Thoracic aorta (tissue), 2 donors: ENCODE measurements around the gene NOS1. TPM values are rescaled to one million over a fixed set of nuclear protein-coding genes. Genes with fewer than 3 reads are reported as not detected.
"Not testable (repeated sequence)": the region's sequence is repeated elsewhere in the genome, so short reads cannot be mapped to it uniquely, and the experiment has no call there.

Experiments
- ATAC-seq: fragments of 150-250 bp; one replicate; pipeline ENCODE4 v1.8.0; 2017; ENCODE audit warnings: low read depth; ENCODE audit not compliant: insufficient number of reproducible peaks, low FRiP score
- DNase-seq: peaks from one replicate; pipeline ENCODE4 v3.0.0-alpha.2; 2020; ENCODE audit warnings: low spot score
- H3K27ac ChIP-seq, 2 donors: fragments of 200-600 bp; sonication (generic); 1 replicate in 1 of 2; 2 replicates in 1 of 2; pipeline ENCODE4 v1.5.1; 2016; ENCODE audit warnings: mild to moderate bottlenecking in 2 of 2, moderate library complexity in 2 of 2
- H3K27me3 ChIP-seq: fragments of 200-600 bp; sonication (generic); replicated peaks from 2 replicates; pipeline ENCODE4 v1.6.0; 2016; ENCODE audit warnings: mild to moderate bottlenecking; ENCODE audit not compliant: insufficient read depth
- H3K36me3 ChIP-seq: fragments of 200-600 bp; sonication (generic); one replicate; pipeline ENCODE4 v1.5.1; 2016
- H3K4me1 ChIP-seq, 2 donors: fragments of 200-600 bp; sonication (generic); 1 replicate in 1 of 2; 2 replicates in 1 of 2; pipeline versions ENCODE4 v1.5.1 to v1.6.0; 2016; ENCODE audit warnings: low read depth in 2 of 2, mild to moderate bottlenecking in 1 of 2; ENCODE audit not compliant: control insufficient read depth in 1 of 2
- H3K4me3 ChIP-seq: fragments of 200-600 bp; sonication (generic); 2 replicates; pipeline ENCODE4 v1.5.1; 2016; ENCODE audit warnings: mild to moderate bottlenecking
- H3K9me3 ChIP-seq: fragments of 200-600 bp; sonication (generic); 2 replicates; pipeline ENCODE4 v1.5.1; 2016
- total RNA-seq, 2 donors: library from RNA; depleted of rRNA; stranded (reverse); fragments of >200 nt; gene quantifications; one replicate each; pipeline versions ENCODE4 v1.1.0 to v1.2.3, GENCODE V29; 2016
- TF ChIP-seq, protein P1 (sequence below): fragments of 200-600 bp; sonication (generic); IDR thresholded peaks from one replicate; pipeline ENCODE4 v1.5.1; 2019; ENCODE audit warnings: antibody characterized with exemption

The NOS1 gene
- total RNA-seq, 2 donors from 2014 or later: 0.07 to 0.14 TPM

GRCh38 chr12:117207675-117208074, 153.8 kb downstream of the NOS1 start:
- H3K4me3 ChIP-seq: no peak overlapping the region
- no peak overlapping the region for H3K27ac ChIP-seq
- H3K4me1 ChIP-seq: no peaks in the 10 kb centered on the region
- DNase-seq (no peak), ATAC-seq (no peak)
- H3K27me3 ChIP-seq: no peaks in the 10 kb centered on the region
- no peaks in the 10 kb centered on the region for H3K36me3 ChIP-seq
- TF ChIP-seq, protein P1, sequence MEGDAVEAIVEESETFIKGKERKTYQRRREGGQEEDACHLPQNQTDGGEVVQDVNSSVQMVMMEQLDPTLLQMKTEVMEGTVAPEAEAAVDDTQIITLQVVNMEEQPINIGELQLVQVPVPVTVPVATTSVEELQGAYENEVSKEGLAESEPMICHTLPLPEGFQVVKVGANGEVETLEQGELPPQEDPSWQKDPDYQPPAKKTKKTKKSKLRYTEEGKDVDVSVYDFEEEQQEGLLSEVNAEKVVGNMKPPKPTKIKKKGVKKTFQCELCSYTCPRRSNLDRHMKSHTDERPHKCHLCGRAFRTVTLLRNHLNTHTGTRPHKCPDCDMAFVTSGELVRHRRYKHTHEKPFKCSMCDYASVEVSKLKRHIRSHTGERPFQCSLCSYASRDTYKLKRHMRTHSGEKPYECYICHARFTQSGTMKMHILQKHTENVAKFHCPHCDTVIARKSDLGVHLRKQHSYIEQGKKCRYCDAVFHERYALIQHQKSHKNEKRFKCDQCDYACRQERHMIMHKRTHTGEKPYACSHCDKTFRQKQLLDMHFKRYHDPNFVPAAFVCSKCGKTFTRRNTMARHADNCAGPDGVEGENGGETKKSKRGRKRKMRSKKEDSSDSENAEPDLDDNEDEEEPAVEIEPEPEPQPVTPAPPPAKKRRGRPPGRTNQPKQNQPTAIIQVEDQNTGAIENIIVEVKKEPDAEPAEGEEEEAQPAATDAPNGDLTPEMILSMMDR: no peak
- H3K9me3 ChIP-seq: no peaks in the 10 kb centered on the region

DNA sequence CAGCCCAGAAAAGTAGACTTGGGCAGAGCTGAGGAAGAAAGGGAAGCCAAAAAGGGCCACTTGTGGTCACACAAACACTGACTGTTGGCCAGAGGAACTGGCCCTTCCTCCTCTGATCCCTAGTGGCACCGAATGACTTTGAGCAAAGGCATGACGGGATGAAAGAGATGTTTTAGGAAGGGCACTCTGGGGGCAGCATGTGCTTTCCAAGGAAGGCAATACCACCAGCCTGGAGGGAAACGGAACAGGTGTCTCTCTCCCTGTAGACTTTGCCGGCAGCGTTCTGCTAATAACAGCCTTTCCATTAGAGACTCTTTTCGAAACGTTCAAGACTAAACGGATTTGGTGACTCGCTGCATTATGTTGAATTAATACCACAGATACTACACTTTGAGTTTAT, 158.9 kb downstream of the NOS1 start:
- Histone ChIP-seq H3K27me3 (no peaks in the 10 kb centered on the region), H3K36me3 (no peaks in the 10 kb centered on the region), H3K4me1 (no peaks in the 10 kb centered on the region), H3K27ac (no peak overlapping the region), H3K4me3 (no peak overlapping the region), H3K9me3 (no peaks in the 10 kb centered on the region)
- no peak for ATAC-seq
- DNase-seq: no peak
- TF ChIP-seq, protein P1: no peak

DNA sequence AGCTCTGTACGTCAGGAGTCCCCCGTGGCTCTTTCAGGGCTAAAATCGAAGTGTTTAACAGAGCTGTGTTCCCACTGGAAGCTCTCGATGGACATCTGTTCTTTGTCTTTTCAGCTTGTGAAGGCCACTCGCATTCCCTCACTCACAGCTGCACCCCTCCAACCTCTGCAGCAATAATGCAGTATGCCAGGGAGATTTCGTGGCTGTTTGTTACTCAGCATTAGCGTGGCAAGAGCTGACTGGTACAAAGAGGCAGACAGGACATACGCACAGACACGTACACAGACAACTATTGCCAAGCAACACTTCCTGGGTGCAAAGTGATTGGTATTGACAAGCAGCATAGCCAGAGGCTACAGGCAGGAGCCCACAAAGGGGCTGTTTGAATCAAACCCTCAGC, 159.4 kb downstream of the NOS1 start:
- no peaks in the 10 kb centered on the region for H3K27me3 ChIP-seq
- H3K27ac ChIP-seq: no peak overlapping the region
- no peaks in the 10 kb centered on the region for H3K36me3 ChIP-seq
- ATAC-seq: no peak
- DNase-seq: no peak
- no peaks in the 10 kb centered on the region for H3K4me1 ChIP-seq
- no peak overlapping the region for H3K4me3 ChIP-seq
- TF ChIP-seq, protein P1: no peak
- no peaks in the 10 kb centered on the region for H3K9me3 ChIP-seq

- not testable (repeated sequence) for H3K36me3 ChIP-seq, ATAC-seq, H3K4me3 ChIP-seq, H3K27ac ChIP-seq, DNase-seq, H3K27me3 ChIP-seq, H3K9me3 ChIP-seq, H3K4me1 ChIP-seq
These were observed 161.3 kb downstream of the NOS1 start for GRCh38 chr12:117199956-117200744.

GRCh38 chr12:117196334-117196733, 165.1 kb downstream of the NOS1 start:
- not testable (repeated sequence) for H3K27ac ChIP-seq, H3K4me3 ChIP-seq, H3K4me1 ChIP-seq, H3K9me3 ChIP-seq, H3K27me3 ChIP-seq, ATAC-seq, H3K36me3 ChIP-seq, DNase-seq

- H3K9me3 ChIP-seq, DNase-seq, H3K36me3 ChIP-seq, H3K27me3 ChIP-seq, H3K27ac ChIP-seq, H3K4me1 ChIP-seq, ATAC-seq, H3K4me3 ChIP-seq: not testable (repeated sequence)
These were observed 166.4 kb downstream of the NOS1 start for GRCh38 chr12:117195027-117195426.

GRCh38 chr12:117193903-117194302, 167.5 kb downstream of the NOS1 start:
- TF ChIP-seq, protein P1: no peak
- Histone ChIP-seq H3K27ac (no peak overlapping the region), H3K9me3 (no peaks in the 10 kb centered on the region)

DNA sequence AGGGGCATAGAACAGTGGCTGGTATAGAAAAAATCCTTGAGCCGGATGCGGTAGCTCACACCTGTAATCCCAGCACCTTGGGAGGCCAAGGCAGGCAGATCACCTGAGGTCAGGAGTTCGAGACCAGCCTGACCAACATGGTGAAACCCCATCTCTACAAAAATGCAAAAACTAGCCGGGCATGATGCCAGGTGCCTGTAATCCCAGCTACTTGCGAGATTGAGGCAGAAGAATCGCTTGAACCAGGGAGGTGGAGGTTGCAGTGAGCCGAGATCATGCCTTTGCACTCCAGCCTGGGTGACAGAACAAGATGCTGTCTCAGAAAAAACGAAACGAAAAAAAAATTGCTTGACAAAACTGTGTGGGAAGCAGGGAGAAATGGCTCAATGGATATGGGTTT, 168.8 kb downstream of the NOS1 start:
- H3K27ac ChIP-seq, ATAC-seq, H3K4me3 ChIP-seq, H3K27me3 ChIP-seq, H3K9me3 ChIP-seq, H3K36me3 ChIP-seq, DNase-seq: not testable (repeated sequence)
- H3K4me1 ChIP-seq: peaks cover 9 to 14% of the 10 kb centered on the region in 2 donors

More at GRCh38 chr12:117193903-117194302, 167.5 kb downstream of the NOS1 start:
- Histone ChIP-seq H3K27me3 (no peaks in the 10 kb centered on the region), H3K36me3 (no peaks in the 10 kb centered on the region), H3K4me1 (peaks cover 7 to 8% of the 10 kb centered on the region in 2 donors), H3K4me3 (no peak overlapping the region)
- no peak for DNase-seq
- no peak for ATAC-seq
